ENCODE data around the gene ACAP2.
A peak's percentile ranks its signal among the peaks of the same experiment; 100 is the strongest.
"Not testable (repeated sequence)": the region's sequence is repeated elsewhere in the genome, so short reads cannot be mapped to it uniquely, and the experiment has no call there.

Gene ACAP2

DNA sequence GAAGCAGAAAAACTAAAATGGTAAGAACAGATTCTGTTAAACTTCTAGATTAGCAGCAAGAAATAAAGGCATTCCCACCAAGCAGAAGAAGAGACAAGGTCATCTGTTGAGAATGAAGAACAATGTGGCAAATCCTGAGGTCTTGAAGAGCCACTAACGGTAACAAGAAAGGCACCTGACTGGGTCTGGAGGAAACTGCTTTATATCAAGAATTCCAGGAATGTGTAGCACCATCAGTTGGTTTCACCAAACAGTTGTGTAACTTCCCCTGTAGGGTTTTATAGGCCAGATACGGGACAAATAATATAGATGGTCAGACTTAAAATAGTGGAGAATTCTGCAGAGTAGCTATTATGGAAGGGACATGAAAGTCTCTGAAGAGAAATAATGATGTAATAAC, 57.3 kb downstream of the ACAP2 start:
- peak; percentile 59 for DNase-seq (ENCODE audit: low read depth)

DNA sequence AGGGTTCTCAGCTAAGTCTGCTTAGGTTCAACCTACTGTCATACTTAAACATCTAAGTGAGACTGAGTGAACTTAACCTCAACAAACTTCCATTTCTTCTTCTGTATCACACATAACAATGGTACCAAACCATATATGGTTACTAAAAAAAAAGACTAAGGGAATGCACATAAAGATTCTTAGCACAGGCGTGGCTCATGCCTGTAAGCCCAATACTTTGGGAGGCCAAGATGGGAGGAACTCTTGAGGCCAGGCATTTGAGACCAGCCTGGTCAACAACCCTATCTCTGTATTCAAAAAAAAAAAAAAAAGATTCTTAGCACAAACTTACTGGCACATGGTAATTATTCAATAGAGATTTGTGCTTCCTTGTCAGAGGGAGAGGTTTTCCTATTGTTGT, 57.9 kb downstream of the ACAP2 start:
- peak; percentile 39 for DNase-seq (ENCODE audit: low read depth)

DNA sequence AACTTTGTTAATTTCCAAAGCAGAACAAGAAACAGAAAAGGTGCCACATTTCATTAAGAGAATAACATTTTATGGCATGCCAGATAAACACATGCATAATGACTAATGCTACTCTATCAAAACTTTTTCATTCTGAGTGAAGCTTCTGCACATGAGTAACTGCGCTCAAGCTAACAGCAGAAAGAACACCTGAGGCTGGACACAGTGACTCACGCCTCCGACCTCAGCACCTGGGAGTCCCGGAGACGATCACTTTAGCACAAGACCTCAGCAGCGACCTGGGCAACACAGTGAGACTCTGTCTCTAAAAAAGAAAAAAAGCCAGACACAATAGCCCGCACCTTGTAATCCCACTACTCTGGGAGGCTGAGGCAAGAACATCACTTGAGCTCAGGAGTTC, 70.6 kb downstream of the ACAP2 start:
- no peak for DNase-seq (ENCODE audit: low read depth)

DNA sequence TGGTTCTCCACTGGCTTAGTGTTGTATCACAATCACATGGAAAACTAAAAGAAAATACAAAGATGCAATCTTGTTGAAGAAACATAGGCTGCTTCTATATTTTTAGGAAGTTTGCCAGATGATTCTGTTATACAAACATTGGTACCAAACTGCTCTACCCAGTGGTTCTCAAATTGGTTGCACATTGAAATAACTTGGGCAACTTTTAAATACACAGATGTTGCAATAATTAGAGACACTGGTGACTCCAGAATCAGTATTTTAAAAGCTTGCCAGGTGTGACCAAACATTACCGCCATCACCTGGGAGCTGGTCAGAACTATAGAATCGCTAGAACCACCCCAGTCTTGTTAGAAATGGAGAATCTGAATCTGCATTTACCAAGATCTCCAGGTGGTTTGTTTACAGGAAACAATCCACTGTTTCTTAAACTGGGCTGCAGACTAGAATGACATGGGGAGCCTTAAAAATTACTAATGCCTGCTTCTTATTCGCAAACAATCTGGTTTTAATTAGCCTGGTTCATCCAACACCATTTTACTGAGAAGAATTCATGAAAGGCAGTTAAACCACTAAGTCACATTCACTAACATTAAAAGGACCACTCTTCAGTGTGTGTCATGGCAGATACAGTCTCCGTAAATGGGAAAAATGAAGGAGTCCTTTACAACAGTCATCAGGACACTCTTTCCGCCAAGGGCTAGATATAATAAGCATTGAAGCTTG, 76.5 kb downstream of the ACAP2 start:
- peak; percentile 41 for DNase-seq (ENCODE audit: low read depth)

DNA sequence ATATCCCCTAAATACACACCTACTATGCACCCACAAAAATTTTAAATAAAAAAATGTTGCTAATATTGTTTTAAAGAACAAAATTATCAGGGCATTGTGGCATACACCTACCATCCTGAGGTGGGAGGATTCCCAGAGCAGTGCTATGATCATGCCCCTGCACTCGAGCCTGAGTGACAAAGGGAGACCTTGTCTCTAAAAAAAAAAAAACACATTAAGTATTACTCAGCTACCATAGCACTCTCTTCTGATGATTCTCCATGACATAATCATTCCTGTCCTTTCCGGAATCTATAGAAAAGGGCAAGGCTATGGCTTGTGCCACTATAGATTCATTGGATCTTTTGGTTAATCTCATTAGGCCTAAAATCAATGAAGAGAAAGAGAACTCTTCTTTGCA, 77.4 kb downstream of the ACAP2 start:
- no peak for DNase-seq (ENCODE audit: low read depth)

DNA sequence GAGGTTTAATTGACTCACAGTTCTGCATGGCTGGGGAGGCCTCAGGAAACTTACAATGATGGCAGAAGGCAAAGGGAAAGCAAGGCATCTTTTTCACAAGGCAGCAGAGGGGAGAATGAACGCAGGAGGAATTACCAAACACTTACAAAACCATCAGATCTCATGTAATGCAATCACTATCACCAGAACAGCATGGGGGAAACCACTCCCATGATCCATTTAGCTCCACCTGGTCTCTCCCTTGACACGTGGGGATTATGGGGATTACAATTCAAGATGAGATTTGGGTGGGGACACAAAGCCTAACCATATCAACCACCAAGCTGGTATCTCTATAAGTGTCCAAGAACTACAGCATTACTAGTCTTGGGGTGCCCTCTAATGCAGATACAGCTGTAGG, 85.0 kb downstream of the ACAP2 start:
- not testable (repeated sequence) for DNase-seq (ENCODE audit: low read depth)

DNA sequence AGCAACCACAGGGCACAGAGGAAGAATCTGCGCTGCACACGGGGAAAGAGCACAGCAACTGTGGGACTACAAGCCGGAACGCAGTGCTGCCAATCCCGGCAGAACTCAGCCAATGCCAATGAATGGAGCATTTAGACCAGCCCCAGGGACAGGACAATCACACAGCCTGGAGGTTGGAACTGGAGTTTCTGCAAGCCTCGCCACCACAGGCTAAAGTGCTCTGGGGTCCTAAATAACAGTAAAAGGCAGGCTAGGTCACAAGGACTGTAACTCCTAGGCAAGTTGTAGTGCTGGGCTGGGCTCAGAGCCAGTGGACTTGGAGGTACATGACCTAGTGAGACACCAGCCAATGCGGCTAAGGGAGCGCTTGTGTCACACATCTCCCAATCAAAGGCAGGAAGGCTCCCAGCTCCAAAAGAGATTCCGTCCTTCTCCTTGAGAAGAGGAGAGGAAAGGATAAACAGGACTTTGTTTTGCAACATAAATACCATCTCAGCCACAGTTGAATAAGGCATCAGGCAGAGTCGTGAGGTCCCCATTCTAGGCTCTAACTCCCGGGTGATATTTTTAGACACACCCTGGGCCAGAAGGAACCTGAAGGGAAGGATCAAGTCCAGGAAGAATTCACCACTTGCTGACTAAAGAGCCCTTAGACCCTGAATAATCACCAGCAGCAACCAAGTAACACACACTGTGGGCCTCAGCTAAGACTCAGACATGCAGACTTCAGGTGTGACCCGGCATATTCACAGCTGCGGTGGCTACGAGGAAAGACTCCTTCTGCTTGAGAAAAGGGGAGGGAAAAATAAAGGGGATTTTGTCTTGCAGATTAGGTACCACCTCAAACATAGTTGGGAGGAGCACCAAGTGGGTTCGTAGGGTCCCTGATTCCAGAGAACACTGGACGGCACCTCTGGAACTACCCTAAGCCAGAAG, 86.4 kb downstream of the ACAP2 start:
- DNase-seq (ENCODE audit: low read depth): peak; percentile 30

DNA sequence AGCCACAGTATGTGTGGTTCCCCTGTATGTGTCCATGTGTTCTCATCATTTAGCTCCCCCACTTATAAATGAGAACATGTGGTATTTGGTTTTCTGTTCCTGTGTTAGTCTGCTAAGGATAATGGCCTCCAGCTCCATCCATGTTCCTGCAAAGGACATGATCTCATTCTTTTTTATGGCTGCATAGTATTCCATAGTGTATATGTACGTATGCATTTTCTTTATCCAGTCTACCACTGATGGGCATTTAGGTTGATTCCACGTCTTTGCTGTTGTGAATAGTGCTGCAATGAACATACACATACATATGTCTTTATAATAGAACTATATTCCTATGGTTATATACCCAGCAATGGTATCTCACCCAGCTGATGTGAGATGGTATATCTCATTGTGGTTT, 88.8 kb downstream of the ACAP2 start:
- DNase-seq (ENCODE audit: low read depth): not testable (repeated sequence)

DNA sequence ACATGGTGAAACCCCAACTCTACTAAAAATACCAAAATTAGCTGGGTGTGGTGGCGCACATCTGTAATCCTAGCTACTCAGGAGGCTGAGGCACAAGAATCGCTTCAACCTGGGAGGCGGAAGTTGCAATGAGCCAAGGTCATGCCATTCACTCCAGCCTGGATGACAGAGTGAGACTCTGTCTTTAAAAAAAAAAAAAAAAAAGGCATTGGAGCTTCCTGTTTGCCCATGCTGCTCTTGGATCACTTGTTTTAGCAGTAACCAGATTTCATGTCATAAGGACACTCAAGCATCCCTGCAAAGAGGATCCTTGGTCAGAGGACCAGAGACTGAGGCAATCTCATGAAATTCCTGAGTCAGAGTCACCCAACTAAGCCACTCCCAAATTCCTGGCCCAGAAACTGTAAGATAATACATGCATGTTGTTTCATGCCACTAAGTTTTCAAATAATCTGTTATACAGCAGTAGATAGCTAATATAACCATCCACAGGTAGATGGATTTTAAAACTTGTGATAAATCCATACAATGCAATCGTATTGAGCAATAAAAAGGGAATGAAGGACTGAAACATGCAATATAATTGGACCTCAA, 89.8 kb downstream of the ACAP2 start:
- DNase-seq (ENCODE audit: low read depth): peak; percentile 95

DNA sequence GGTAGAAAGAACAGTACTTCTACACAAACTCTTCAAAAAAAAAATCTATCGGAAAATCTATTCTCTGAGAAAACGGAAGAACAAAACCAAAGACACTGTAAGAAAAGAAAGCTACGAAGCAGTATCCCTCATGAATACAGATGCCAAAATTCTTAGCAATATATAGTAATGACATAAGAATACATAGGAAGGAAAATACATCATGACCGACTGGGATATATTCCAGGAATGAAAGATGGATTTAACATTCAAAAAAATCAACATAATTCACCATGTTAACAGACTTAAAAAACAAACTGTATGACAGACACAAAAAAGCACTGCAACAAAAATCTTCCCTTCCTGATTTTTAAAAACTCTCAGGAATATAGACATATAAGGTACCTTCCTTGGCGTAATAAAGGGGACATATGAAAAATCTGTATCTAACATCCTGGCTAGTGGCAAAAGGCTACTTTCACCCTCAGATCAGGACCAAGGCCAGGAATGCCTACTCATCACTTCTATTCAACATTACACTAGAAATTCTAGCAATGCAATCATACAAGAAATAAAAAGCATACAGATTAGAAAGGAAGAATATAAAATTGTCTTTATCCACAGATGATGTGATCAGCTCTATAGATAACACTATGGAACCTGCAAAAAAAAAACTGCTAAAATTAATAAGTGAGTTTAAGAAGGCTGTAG, 94.2 kb downstream of the ACAP2 start:
- no peak for DNase-seq (ENCODE audit: low read depth)

DNA sequence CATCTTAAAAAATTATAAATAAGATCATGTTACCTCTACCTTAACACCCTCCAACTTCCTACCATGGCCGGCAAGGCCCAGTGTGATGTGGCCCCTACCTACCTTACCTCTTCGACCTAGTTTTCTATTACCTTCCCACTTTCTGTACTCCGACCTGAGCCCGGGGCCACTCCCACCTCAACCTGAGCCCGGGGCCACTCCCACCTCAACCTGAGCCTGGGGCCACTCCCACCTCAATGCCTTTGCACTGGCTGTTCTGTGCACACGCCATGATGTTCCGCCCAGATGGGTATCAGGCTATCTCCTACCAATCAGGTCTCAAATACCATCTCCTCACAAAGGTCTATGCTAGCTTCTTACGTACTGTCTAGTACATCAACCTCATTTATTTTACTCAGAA, 105.1 kb downstream of the ACAP2 start:
- DNase-seq (ENCODE audit: low read depth): no peak

DNA sequence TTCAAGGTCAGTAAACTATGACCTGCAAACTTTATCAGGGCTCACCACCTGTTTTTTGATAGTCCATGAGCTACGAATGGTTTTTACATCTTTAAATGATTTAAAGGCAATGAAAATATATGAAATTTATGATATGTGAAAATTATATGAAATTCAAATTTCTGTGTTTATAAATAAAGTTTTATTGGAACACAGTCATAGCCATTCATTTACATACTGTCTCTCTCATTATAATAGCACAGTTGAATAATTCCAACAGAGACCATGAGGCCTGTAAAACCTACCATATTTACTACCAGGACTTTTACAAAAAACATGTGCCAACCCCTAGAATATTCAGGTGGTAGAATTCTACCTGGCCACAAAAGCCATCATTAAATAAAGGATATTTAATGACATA, 107.9 kb downstream of the ACAP2 start:
- no peak for DNase-seq (ENCODE audit: low read depth)

DNA sequence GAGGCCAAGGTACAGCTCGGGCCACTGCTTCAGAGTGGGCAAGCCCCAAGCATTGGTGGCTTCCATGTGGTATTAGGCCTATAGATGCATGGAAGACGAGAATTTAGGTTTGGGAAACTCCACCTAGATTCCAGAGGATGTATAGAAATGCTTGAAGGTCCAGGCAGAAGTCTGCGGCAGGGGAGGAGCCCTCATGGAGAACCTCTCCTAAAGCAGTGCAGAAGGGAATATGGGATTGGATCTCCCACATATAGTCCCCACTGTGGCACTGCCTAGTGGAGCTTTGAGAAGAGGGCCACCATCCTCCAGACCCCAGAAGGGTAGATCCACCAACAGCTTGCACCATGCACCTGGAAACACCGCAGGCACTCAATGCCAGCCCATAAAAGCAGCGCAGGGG, 123.8 kb downstream of the ACAP2 start:
- no peak for DNase-seq (ENCODE audit: low read depth)

DNA sequence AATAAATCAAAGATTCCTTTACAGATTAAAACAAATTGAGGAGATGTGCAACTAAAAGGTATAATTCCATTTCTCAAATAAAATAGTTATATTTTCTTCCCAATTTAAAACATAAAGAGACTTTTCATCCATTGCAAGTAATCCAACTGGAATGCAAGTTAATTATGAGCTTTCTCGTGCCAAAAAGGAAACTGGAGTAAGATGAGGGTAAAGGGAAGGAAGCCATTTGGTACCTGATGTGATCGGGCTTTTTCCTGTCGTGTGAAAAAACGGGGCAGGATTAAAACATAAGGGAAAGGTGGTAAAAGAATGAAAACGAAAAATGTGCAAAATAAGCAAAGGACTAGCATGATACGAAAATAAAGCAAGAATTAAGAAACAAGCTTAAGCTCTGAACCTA, 130.1 kb downstream of the ACAP2 start:
- peak; percentile 21 for DNase-seq (ENCODE audit: low read depth)

DNA sequence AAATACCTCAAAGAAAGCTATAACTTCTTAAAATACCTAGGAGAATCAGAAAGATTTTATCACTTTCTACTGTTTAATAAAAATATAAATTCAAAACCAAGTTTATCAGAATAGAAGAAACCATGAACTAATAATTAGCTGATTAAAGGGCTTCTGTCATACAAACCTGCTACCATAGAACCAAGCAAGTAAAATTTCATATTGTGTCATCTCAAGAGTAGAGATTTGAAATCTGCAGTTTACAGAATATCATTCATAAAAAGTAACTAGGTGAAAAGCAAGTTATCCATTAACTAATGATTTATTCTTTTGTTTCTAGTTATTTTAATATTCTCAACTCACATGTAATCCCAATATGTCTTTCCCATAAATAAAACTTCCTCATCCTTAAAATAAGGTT, 135.1 kb downstream of the ACAP2 start:
- DNase-seq (ENCODE audit: low read depth): no peak

DNA sequence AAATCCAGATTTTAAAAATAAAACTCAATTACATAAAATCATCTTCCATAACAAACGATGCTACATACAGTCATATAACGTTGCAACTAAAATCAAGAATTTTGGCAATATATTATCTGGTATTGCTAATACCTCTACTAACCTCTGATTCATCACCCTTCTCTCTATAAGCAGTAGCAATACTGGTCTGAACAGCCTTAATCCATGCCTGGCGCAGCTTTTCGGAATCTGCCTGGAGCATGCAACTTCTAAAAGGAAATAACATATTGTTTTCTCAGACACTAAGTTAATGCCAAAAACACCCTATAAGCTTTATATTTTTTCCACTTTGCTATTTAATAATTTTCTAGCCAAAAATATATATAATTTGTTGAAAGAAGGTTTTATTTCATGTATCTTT, 136.5 kb downstream of the ACAP2 start:
- DNase-seq (ENCODE audit: low read depth): no peak

DNA sequence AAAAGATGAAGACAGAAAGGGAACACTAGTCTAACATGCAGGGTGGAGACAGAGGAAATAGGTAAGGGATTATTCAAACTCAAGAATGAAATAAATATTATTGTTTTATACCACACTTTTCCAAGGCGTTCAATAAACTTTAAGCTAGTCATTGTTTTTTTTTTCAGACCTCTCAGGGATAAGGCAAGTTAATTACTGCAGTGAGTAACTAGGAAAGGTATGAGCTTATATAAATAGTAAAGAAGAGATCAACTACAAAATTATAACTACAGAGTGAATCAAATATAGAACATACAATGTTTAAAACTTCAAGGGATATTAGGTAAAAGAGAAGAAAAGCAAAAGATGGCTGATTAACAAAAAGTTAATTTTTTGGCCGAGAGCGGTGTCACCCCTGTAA, 140.4 kb downstream of the ACAP2 start:
- peak; percentile 66 for DNase-seq (ENCODE audit: low read depth)

DNA sequence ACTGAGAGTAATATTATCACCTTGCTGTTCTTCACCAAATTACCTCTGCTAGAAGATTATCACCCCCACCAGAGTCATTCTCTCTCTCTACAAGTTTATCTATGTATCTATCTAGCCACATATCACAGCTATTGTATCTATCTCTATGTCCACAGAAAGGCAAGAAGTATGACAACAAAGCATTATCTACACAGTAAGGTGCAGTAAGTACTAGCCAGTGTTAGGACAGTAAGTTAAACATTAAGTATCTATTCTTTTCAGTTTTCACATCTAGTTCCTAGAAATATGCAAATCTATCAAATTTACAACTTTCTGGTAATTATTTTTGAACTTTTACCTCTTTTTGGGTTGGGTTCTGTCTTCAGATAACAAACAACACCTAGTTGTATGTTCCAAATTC, 145.4 kb downstream of the ACAP2 start:
- no peak for DNase-seq (ENCODE audit: low read depth)

DNA sequence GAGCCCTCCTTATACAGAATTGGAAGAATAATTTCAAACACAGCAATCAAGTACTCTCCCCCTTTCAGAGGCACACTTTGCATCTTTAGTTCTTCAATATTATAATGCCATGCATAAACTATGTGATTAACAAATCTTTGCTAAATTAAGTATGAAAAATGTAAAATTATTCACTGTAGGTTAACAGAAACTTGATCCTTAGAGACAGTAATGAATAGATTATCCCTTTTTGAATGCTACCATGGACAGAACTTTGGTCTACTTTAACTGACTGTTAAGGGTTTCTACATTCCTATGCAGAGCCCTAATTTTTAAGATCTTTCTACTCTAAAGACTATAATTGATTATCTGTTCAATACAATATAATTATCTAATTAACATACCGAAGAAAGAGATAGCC, 146.2 kb downstream of the ACAP2 start:
- no peak for DNase-seq (ENCODE audit: low read depth)

DNA sequence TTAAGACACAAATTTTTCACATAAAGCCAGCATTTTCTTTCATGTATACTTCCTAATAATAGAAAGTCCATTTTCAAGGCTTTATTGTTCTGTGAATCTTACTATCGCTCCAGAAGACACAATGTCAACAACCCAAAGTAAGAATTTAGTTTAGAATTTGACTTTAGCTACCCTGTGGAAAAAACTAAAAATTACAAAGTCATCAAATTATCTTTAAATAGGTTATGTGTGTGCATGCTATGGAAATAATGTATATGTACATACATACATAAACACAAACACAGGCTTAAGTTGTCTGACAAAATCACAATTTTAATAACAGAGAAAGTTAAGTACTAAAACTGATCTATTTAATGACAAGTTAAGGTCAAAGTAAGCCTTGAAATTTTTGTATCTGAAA, 151.7 kb downstream of the ACAP2 start:
- no peak for DNase-seq (ENCODE audit: low read depth)

DNA sequence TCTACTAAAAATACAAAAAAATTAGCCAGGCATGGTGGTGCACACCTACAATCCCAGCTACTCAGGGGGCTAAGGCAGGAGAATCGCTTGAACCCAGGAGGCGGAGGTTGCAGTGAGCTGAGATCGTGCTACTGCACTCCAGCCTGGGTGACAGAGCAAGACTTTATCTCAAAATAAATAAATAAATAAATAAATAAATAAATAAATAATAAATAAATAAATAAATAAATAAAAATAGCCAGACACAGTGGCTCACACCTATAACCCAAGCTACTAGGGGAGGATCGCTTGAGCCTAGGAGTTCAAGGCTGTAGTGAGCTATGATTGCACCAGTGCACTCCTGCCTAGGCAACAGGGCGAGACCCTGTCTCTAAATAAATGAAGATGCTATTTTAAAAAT, 152.2 kb downstream of the ACAP2 start:
- not testable (repeated sequence) for DNase-seq (ENCODE audit: low read depth)

DNA sequence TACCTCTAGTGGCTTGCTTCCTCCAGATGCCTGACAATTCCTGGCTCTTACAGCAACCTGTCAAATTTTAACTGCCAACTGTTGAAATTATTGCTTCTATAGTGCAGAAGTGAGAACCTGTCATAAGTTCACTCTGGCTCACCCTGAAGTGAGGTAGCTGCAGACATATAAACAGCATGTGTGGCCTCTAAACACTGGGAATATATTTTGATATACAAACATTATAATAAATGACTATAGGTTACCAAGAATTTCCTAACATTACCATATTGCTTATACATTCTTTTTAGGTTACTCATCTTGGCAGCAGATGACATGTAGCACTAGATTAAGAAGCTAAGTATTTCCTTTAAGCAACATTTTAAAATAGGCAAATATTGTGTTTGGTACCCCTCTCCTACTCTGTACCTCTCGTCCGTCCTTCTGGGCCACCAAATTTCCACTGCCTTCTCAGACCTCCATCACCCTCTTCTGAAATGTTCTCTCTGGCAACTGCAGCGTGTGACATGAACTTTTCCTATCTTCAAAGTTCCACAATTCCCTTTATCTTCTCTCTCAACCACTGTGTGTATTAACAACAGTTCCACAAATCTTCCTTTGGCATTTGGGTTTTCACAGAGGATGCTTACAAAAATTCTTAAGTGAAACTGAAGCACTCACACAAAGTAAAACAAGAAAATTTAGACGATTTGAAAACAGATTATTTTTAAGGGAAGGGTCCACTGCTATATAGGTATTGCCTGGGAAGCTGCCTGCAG, 156.5 kb downstream of the ACAP2 start:
- DNase-seq (ENCODE audit: low read depth): peak; percentile 69
